SKM-1 treated with dmso at 0.1 percent for 144 hours (cell line): Measurements from ENCODE around the gene FSCN2.
A peak's percentile ranks its signal among the peaks of the same experiment; 100 is the strongest.
"Not testable (repeated sequence)": the region's sequence is repeated elsewhere in the genome, so short reads cannot be mapped to it uniquely, and the experiment has no call there.

ENCODE experiments used
- DNase-seq: peaks from one replicate; lab custom pipeline; 2025; ENCODE audit not compliant: unreplicated experiment; lab: John Stamatoyannopoulos, UW

The FSCN2 gene

GRCh38 chr17:81573794-81574642, 45.8 kb downstream of the FSCN2 start:
- DNase-seq = no peak

DNA sequence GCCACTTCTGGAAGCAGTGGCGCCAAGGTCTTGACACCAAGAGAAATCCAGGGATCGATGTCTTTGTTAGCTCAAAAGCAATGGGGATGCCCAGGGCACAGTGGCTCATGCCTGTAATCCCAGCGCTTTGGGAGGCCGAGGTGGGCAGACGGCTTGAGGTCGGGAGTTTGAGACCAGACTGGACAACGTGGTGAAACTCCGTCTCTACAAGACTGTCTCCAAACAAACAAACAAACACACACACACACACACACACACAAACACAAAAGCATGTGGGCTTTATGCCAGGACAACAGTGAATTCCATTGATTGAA, 46.4 kb downstream of the FSCN2 start:
- no peak for DNase-seq

- DNase-seq = no peak
These were observed 47.7 kb downstream of the FSCN2 start for GRCh38 chr17:81575836-81576235.

DNA sequence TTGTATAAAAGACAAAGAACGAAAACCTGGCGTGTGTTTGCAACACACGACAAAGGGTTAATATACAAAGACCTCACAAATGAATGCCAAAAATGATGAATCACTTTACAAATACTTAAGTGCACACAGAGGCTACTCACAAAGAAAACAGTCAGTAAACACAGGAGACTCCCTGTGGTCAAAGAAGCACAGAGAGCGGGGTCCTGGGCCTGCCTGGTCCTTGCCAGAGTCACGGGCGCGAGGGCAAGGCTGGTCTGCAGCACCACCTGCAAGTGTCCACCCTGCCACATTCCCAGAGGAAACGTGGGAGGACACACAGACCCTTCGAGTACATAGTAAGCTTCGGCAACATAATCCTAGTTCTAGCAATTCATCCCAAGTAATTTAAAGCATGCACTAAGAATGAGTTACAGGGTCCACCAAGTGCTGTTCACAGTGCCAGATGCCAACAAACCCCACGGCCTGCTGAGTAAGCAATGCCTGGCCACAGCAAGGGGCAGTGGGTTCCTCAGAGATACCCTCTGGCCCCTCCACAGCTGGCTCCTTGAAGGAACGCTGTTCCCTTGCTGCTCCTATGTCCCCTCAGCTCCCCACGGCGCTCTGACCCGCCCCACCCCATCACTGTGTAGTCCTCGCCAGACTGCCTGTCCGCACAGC, 48.6 kb downstream of the FSCN2 start:
- no peak for DNase-seq

DNA sequence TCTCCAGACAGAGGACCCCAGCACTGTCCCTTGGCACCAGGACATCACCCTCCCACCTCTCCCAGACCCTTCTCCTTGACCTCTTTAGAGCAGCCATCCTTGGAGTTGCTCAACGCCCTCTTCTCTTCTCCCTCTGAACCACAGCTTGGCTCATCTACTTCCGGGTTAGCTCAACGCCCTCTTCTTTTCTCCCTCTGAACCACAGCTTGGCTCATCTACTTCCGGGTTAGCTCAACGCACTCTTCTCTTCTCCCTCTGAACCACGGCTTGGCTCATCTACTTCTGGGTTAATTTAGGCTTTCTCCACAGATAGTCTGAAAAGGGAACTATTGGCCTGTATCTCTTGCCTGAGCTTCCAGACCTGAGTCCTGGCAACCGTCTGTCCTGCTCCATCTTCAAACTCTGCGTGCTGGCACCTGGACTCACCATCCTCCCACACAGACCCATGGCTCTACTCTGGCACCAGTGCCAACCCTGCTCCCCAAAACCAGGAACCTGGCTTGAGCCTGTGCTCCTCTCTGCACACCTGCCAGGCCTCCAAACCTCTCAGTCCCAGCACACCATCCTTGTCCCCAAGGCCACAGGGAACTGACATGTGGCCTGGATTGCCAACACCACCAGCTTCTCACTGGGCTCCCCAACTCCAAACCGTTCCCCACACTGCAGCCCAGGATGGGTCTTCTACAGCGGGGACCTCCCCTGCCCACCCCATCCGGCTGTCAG, 49.3 kb downstream of the FSCN2 start:
- peak; percentile 6 for DNase-seq

DNA sequence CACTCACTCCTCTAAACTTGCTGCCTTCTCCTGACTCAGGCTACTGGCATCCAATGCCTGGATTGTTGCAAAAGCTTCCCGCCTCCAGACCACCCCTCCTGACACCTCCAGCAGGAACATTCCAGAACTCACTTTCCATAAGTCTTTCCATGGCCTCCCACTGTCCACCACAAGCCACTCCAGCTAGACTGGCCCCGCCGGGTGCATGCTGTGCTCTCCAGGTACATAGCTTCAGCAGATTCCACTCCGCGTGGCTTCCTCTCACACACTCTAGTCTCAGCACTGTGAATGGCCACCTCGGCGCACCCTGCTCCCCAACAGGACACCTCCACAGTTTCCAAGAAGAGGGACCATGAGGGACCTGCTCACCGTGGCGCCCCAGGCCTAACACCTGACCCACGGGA, 49.9 kb downstream of the FSCN2 start:
- no peak for DNase-seq

DNA sequence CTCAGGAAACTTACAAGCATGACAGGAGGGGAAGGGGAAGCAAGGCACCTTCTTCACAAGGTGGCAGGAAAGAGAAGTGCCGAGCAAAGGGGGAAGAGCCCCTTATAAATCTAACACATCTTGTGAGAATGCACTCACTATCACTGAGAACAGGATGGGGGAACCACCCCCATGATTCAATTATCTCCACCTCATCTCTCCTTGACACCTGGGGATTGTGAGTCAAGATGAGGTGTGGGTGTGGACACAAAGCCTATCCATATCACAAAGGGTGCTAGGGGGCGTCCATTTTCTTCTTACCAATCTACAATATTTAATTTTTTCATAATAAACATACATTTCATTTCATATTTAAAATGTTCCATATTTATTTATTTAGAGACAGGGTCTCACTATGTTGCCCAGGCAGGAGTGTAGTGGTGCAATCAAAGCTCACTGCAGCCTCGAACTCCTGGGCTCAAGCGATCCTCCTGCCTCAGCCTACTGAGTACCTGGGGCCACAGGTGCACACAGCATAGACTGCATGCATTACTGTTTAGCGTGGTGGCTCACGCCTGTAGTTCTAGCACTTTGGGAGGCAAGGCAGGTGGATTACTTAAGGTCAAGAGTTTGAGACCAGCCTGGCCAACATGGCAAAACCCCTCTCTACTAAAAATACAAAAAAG, 50.5 kb downstream of the FSCN2 start:
- no peak for DNase-seq

GRCh38 chr17:81579298-81579697, 51.1 kb downstream of the FSCN2 start:
- DNase-seq = no peak

GRCh38 chr17:81579821-81580321, 51.7 kb downstream of the FSCN2 start:
- DNase-seq = no peak

DNA sequence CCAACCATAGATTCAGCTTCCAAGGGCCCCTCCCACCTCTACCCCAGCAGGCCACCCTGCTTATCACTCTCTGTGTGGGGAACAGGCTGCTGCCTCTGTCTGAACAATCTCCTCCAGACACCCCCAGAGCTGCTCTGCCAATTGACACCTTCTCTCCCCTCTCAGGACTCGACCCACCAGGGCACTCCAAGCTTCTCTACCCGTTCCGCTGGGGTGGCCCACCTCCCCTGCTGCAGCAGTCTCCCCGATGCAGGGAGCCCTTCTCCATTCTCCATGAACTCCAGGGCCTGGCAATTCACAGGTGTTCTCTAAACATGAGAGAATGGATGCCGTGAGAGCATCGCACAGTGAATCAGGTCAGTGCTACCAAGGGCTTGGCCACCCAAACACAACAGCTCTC, 52.3 kb downstream of the FSCN2 start:
- DNase-seq = no peak

- DNase-seq = no peak
These were observed 53.6 kb downstream of the FSCN2 start for GRCh38 chr17:81581758-81582157.

GRCh38 chr17:81582341-81582740, 54.2 kb downstream of the FSCN2 start:
- no peak for DNase-seq

- no peak for DNase-seq
These were observed 54.6 kb downstream of the FSCN2 start for GRCh38 chr17:81582749-81583148.

GRCh38 chr17:81583589-81584342, 55.6 kb downstream of the FSCN2 start:
- DNase-seq = no peak

GRCh38 chr17:81584771-81585170, 56.6 kb downstream of the FSCN2 start:
- DNase-seq = not testable (repeated sequence)

DNA sequence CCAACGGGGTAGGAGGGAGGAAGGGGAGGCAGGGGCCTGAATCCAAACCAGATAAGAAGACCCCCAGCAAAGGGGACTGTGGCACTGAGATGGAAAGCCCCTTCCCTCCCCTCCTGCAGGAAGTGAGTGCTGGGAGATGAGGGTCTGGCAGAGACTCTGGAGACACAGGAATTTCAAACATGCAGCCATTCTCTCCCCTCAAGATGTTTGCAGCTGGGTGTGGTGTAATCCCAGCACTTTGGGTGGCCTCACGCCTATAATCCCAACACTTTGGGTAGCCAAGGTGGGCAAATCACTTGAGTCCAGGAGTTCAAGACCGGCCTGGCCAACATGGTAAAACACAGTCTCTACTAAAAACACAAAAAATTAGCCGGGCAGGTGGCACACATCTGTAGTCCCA, 57.9 kb downstream of the FSCN2 start:
- no peak for DNase-seq
